H1 (cell line): Measurements from ENCODE around the gene SEMA7A. TPM values are rescaled to one million over a fixed set of nuclear protein-coding genes. Genes with fewer than 3 reads are reported as not detected.

Source experiments
- CTCF ChIA-PET: fragments of 300-600 bp; sonication (Branson Sonifier 250); formaldehyde crosslinking; loops from one replicate; lab custom pipeline; 2021; ENCODE audit not compliant: partially characterized antibody; lab: Charles Lee
- POLR2A ChIA-PET: fragments of 300-600 bp; sonication (Branson Sonifier 250); formaldehyde crosslinking; loops from one replicate; lab custom pipeline; 2021; ENCODE audit warnings: inconsistent platforms; ENCODE audit not compliant: partially characterized antibody; lab: Charles Lee
- DNase-seq, 2 experiments: peaks; one replicate each; pipeline versions ENCODE4 v3.0.0 to v3.0.0-alpha.2; 2010 to 2022; ENCODE audit warnings: low spot score in 2 of 2, low read depth in 1 of 2, mixed read lengths in 1 of 2
- FAIRE-seq: peaks from 2 replicates; lab custom pipeline; 2011; peaks lifted over from hg19 to GRCh38; lab: Jason Lieb, UNC
- H2AFZ ChIP-seq: 2 replicates; pipeline ENCODE4 v1.8.1; 2012; ENCODE audit warnings: low read length, inconsistent platforms
- H2AK5ac ChIP-seq: 2 replicates; pipeline ENCODE4 v1.6.1; 2013; ENCODE audit warnings: low read depth, low read length
- H2BK120ac ChIP-seq: replicated peaks from 2 replicates; pipeline ENCODE3; 2013; ENCODE audit warnings: low read depth, low read length, inconsistent platforms
- H2BK12ac ChIP-seq: 2 replicates; pipeline ENCODE4 v1.6.1; 2013; ENCODE audit warnings: low read depth, low read length
- H2BK15ac ChIP-seq: 2 replicates; pipeline ENCODE4 v1.6.1; 2013; ENCODE audit warnings: low read length
- H2BK20ac ChIP-seq: 2 replicates; pipeline ENCODE4 v1.6.1; 2013; ENCODE audit warnings: low read length
- H2BK5ac ChIP-seq: 2 replicates; pipeline ENCODE4 v1.6.1; 2013; ENCODE audit warnings: low read depth, low read length
- H3K14ac ChIP-seq: 2 replicates; pipeline ENCODE4 v1.6.1; 2013; ENCODE audit warnings: inconsistent platforms; ENCODE audit not compliant: insufficient read length
- H3K18ac ChIP-seq: 2 replicates; pipeline ENCODE4 v1.6.1; 2013; ENCODE audit warnings: low read length; ENCODE audit errors: extremely low read depth
- H3K23ac ChIP-seq: 2 replicates; pipeline ENCODE4 v1.6.1; 2013; ENCODE audit warnings: inconsistent platforms; ENCODE audit not compliant: insufficient read length
- H3K23me2 ChIP-seq: 2 replicates; pipeline ENCODE4 v1.6.1; 2013; ENCODE audit warnings: low read depth, low read length
- H3K27ac ChIP-seq: 2 replicates; pipeline ENCODE4 v1.6.1; 2011; ENCODE audit warnings: low read depth, low read length, inconsistent platforms
- H3K27me3 ChIP-seq, 4 experiments: replicated peaks in 1 of 4; 1 replicate in 1 of 4; 2 replicates in 3 of 4; pipeline versions ENCODE4 v1.6.1 to v1.8.1; 2011 to 2013; ENCODE audit warnings: low read length in 3 of 4, mild to moderate bottlenecking in 3 of 4, inconsistent platforms in 2 of 4, mixed read lengths in 2 of 4, moderate library complexity in 1 of 4; ENCODE audit not compliant: control insufficient read depth in 3 of 4, insufficient read depth in 3 of 4; ENCODE audit errors: extremely low read depth in 1 of 4
- H3K36me3 ChIP-seq, 4 experiments: 2 replicates each; pipeline versions ENCODE4 v1.6.1 to v1.8.1; 2011 to 2013; ENCODE audit warnings: mild to moderate bottlenecking in 4 of 4, low read length in 3 of 4, moderate library complexity in 2 of 4, control low read depth in 1 of 4, inconsistent platforms in 1 of 4; ENCODE audit not compliant: insufficient read depth in 4 of 4, control insufficient read depth in 2 of 4
- H3K4ac ChIP-seq: replicated peaks from 2 replicates; pipeline ENCODE3; 2013; ENCODE audit warnings: low read length, low read depth, mixed read lengths, inconsistent platforms; ENCODE audit not compliant: insufficient read length
- H3K4me1 ChIP-seq, 4 experiments: replicated peaks in 1 of 4; 1 replicate in 1 of 4; 2 replicates in 3 of 4; pipeline versions ENCODE4 v1.6.1 to v1.8.1; 2011 to 2013; ENCODE audit warnings: low read length in 3 of 4, inconsistent platforms in 2 of 4, mixed read lengths in 1 of 4; ENCODE audit not compliant: insufficient read depth in 4 of 4, control insufficient read depth in 3 of 4
- H3K4me2 ChIP-seq, 2 experiments: 2 replicates each; pipeline versions ENCODE4 v1.6.1 to v1.8.1; 2011 to 2013; ENCODE audit warnings: low read depth in 2 of 2, low read length in 2 of 2, control low read depth in 1 of 2, inconsistent platforms in 1 of 2, mild to moderate bottlenecking in 1 of 2; ENCODE audit not compliant: insufficient read depth in 1 of 2
- H3K4me3 ChIP-seq, 4 experiments: fragments of 200-600, 300-600 bp in 1 of 4; sonication (generic), shearing (Covaris generic), sonication (Bioruptor Twin) in 1 of 4; 2 replicates each; pipeline versions ENCODE4 v1.5.1 to v1.8.1; 2011 to 2016; ENCODE audit warnings: low read length in 4 of 4, low read depth in 3 of 4, control low read depth in 2 of 4, inconsistent platforms in 2 of 4, mild to moderate bottlenecking in 2 of 4, mixed read lengths in 1 of 4, moderate library complexity in 1 of 4; ENCODE audit not compliant: insufficient read depth in 2 of 4; ENCODE audit errors: extremely low read depth in 1 of 4
- H3K56ac ChIP-seq: replicated peaks from 2 replicates; pipeline ENCODE3; 2013; ENCODE audit warnings: low read depth, mild to moderate bottlenecking, mixed read lengths, low read length, inconsistent platforms; ENCODE audit not compliant: insufficient read length
- H3K79me1 ChIP-seq: 2 replicates; pipeline ENCODE4 v1.6.1; 2013; ENCODE audit warnings: low read depth, low read length, control low read depth
- H3K79me2 ChIP-seq, 2 experiments: 2 replicates each; pipeline versions ENCODE4 v1.6.1 to v1.8.1; 2012 to 2013; ENCODE audit warnings: low read length in 2 of 2, mild to moderate bottlenecking in 2 of 2, inconsistent platforms in 1 of 2; ENCODE audit not compliant: insufficient read depth in 2 of 2, control insufficient read depth in 1 of 2
- H3K9ac ChIP-seq, 4 experiments: replicated peaks in 1 of 4; 1 replicate in 1 of 4; 2 replicates in 3 of 4; pipeline versions ENCODE4 v1.6.1 to v1.8.1; 2011 to 2013; ENCODE audit warnings: low read depth in 3 of 4, low read length in 3 of 4, control low read depth in 2 of 4, mild to moderate bottlenecking in 2 of 4, moderate library complexity in 2 of 4, inconsistent platforms in 1 of 4; ENCODE audit errors: extremely low read depth in 1 of 4
- H3K9me3 ChIP-seq, 2 experiments: 2 replicates each; pipeline versions ENCODE4 v1.6.1 to v1.8.1; 2012 to 2013; ENCODE audit warnings: mild to moderate bottlenecking in 2 of 2, moderate library complexity in 2 of 2, control low read depth in 1 of 2, inconsistent platforms in 1 of 2, low read depth in 1 of 2, low read length in 1 of 2, mixed read lengths in 1 of 2; ENCODE audit not compliant: insufficient read depth in 2 of 2
- H4K20me1 ChIP-seq, 2 experiments: replicated peaks in 1 of 2; 2 replicates each; pipeline versions ENCODE3 to v1.8.1; 2011 to 2013; ENCODE audit warnings: inconsistent platforms in 2 of 2, low read length in 2 of 2, mild to moderate bottlenecking in 1 of 2; ENCODE audit not compliant: insufficient read depth in 2 of 2, control insufficient read depth in 1 of 2
- H4K5ac ChIP-seq: 2 replicates; pipeline ENCODE4 v1.6.1; 2013; ENCODE audit warnings: low read length, low read depth, mixed read lengths, inconsistent platforms; ENCODE audit not compliant: insufficient read length
- H4K8ac ChIP-seq: 2 replicates; pipeline ENCODE4 v1.8.0; 2013; ENCODE audit warnings: mild to moderate bottlenecking, moderate library complexity, low read length, inconsistent platforms; ENCODE audit not compliant: insufficient read depth; ENCODE audit errors: extremely low read depth
- H4K91ac ChIP-seq: replicated peaks from 2 replicates; pipeline ENCODE3; 2013; ENCODE audit warnings: low read length, mixed read lengths, inconsistent platforms; ENCODE audit not compliant: insufficient read length
- BACH1 ChIP-seq: IDR thresholded peaks from 2 replicates; pipeline ENCODE4 v1.6.1; 2012; ENCODE audit warnings: low read length, improper control_type of control experiment
- EGR1 ChIP-seq: IDR thresholded peaks from 2 replicates; pipeline ENCODE4 v1.6.1; 2011; ENCODE audit warnings: low read depth, low read length, borderline replicate concordance
- EP300 ChIP-seq, 2 experiments: IDR thresholded peaks; 1 replicate in 1 of 2; 2 replicates in 1 of 2; pipeline ENCODE4 v1.6.1; 2011 to 2012; ENCODE audit warnings: low read depth in 2 of 2, low read length in 2 of 2, mild to moderate bottlenecking in 2 of 2, borderline replicate concordance in 1 of 2, inconsistent platforms in 1 of 2, moderate library complexity in 1 of 2
- GABPA ChIP-seq: IDR thresholded peaks from 2 replicates; pipeline ENCODE4 v1.6.1; 2011; ENCODE audit warnings: mild to moderate bottlenecking, low read length, moderate library complexity, borderline replicate concordance; ENCODE audit not compliant: insufficient read depth
- HDAC6 ChIP-seq: IDR thresholded peaks from one replicate; pipeline ENCODE4 v1.7.1; 2012; ENCODE audit warnings: low read depth, mild to moderate bottlenecking, inconsistent platforms, low read length, moderate library complexity
- JUN ChIP-seq: IDR thresholded peaks from 2 replicates; pipeline ENCODE4 v1.6.1; 2011; ENCODE audit warnings: low read depth, mild to moderate bottlenecking, improper control_type of control experiment, low read length
- MAFK ChIP-seq: IDR thresholded peaks from 2 replicates; pipeline ENCODE4 v1.6.1; 2012; ENCODE audit warnings: low read depth, mild to moderate bottlenecking, improper control_type of control experiment, low read length
- POLR2A ChIP-seq, 2 experiments: IDR thresholded peaks; 1 replicate in 1 of 2; 2 replicates in 1 of 2; pipeline ENCODE4 v1.6.1; 2011; ENCODE audit warnings: low read depth in 2 of 2, low read length in 2 of 2, mild to moderate bottlenecking in 2 of 2; ENCODE audit errors: control extremely low read depth in 1 of 2
- POLR2AphosphoS5 ChIP-seq: IDR thresholded peaks from 2 replicates; pipeline ENCODE4 v1.6.1; 2011; ENCODE audit warnings: low read depth, low read length
- RFX5 ChIP-seq: IDR thresholded peaks from 2 replicates; pipeline ENCODE4 v1.6.1; 2011; ENCODE audit warnings: low read depth, low read length, improper control_type of control experiment, borderline replicate concordance
- SIRT6 ChIP-seq: IDR thresholded peaks from one replicate; pipeline ENCODE4 v1.7.1; 2012; ENCODE audit warnings: low read length, inconsistent platforms
- SIX5 ChIP-seq: IDR thresholded peaks from 2 replicates; pipeline ENCODE4 v1.6.1; 2011; ENCODE audit warnings: mild to moderate bottlenecking, low read depth, low read length
- SP4 ChIP-seq: IDR thresholded peaks from 2 replicates; pipeline ENCODE4 v1.6.1; 2012; ENCODE audit warnings: low read length, inconsistent platforms
- TAF7 ChIP-seq: optimal IDR thresholded peaks from 2 replicates; pipeline ENCODE3; 2011; ENCODE audit warnings: low read depth, mild to moderate bottlenecking, inconsistent platforms, low read length, moderate library complexity, borderline replicate concordance
- WGBS, 2 experiments: shearing (Covaris generic) in 1 of 2; methylation state at CpG; one replicate each; pipeline versions ENCODE4 v1.1.6 to v1.1.7; 2013 to 2015; ENCODE audit warnings: low lambda C conversion rate in 2 of 2, mixed read lengths in 2 of 2, inconsistent platforms in 1 of 2, low coverage in 1 of 2, missing lambda C conversion rate in 1 of 2; ENCODE audit not compliant: insufficient replicate concordance in 2 of 2, insufficient coverage in 1 of 2, insufficient read length in 1 of 2; ENCODE audit errors: extremely low coverage in 1 of 2, missing lambda C conversion rate in 1 of 2; 5-methylcytosine and 5-hydroxymethylcytosine counted together
- polyA plus RNA-seq, 7 experiments: library from polyadenylated mRNA; depleted of rRNA in 3 of 7; stranded (reverse) in 5 of 7; unstranded in 2 of 7; fragments of >200 nt in 5 of 7; fragments of 200-250 nt in 2 of 7; gene quantifications; 1 replicate in 5 of 7; 2 replicates in 1 of 7; 4 replicates in 1 of 7; pipeline versions ENCODE4 v1.2.1 to v1.2.3, GENCODE V29; 2011 to 2013; ENCODE audit warnings: missing spikeins in 2 of 7, mixed read lengths in 2 of 7
- total RNA-seq: library from RNA; stranded (reverse); fragmentation: NEBNext Ultra II Directional; extraction: Animal tissue kit (Norgen Biotek cat#: 25700); gene quantifications from 2 replicates; pipeline ENCODE4 v1.2.1, GENCODE V29; 2021

Gene SEMA7A
- total and polyA plus RNA-seq, 2 of the 8 experiments (the other 6 are each of a cell fraction or from before 2014, with no cell fraction given): 10.7 to 15.0 TPM

GRCh38 chr15:74422265-74422651 is 11.5 kb downstream of the SEMA7A start:
- H2BK20ac ChIP-seq: peak overlapping the region; percentile 21; the same call in 1 of the 2 replicates
- 72% methylated on average over 9 of the region's 9 CpGs; no CpG with 5 or more reads in 1 of the 2 experiments for WGBS, 2 experiments
- peak overlapping the region; percentile 100; the same call in 1 of the 2 replicates for H2BK15ac ChIP-seq
- H3K4me1 ChIP-seq: peaks cover 7 to 27% (median 20%) of the 10 kb centered on the region in 4 experiments
- no peak overlapping the region for H3K23ac ChIP-seq
- H3K9ac ChIP-seq: no peak overlapping the region
- no peak overlapping the region for H4K5ac ChIP-seq
- peak overlapping the region; percentile 78 for H4K91ac ChIP-seq
- no peak for DNase-seq
- CTCF ChIA-PET: interaction anchor here (1.2 to 41.3 kb wide), 5 partner anchors 9 to 43 kb away, joined by 3 to 1311 read pairs (median 11); partner anchors contain the start of gene CYP11A1
- TF ChIP-seq HDAC6 (no peak), EGR1 (no peak), TAF7 (no peak), MAFK (no peak), SIX5 (no peak), BACH1 (no peak), POLR2A (IDR thresholded peaks at IDR 0.05; ENCODE audit: control extremely low read depth in 1 of 2, low read depth in 2 of 2, low read length in 2 of 2) (no peak), RFX5 (no peak), JUN (no peak), EP300 (IDR thresholded peaks at IDR 0.05; ENCODE audit: borderline replicate concordance in 1 of 2, low read depth in 2 of 2, low read length in 2 of 2) (no peak), SP4 (no peak), POLR2AphosphoS5 (no peak), GABPA (no peak), SIRT6 (no peak)
- no peak overlapping the region for H3K27ac ChIP-seq
- no peak overlapping the region; a peak in 1 of 4 replicates for H3K4me2 ChIP-seq
- peak overlapping the region; percentile 84 for H2BK5ac ChIP-seq
- POLR2A ChIA-PET: interaction anchor here (0.6 to 2.1 kb wide), 3 partner anchors 10 to 128 kb away, joined by 3 to 8 read pairs (median 4); partner anchors contain the start of gene SEMA7A
- H3K4ac ChIP-seq: no peak overlapping the region
- H3K79me2 ChIP-seq: 0 out of 4 replicates have a peak, but pooled peaks cover 0 to 6% of the 10 kb centered on the region in 2 experiments
- H3K9me3 ChIP-seq: no peaks in the 10 kb centered on the region
- no peaks in the 10 kb centered on the region for H3K36me3 ChIP-seq
- peaks cover 9% of the 10 kb centered on the region for H3K79me1 ChIP-seq
- peaks cover 6 to 19% of the 10 kb centered on the region in 2 experiments for H4K20me1 ChIP-seq
- no peaks in the 10 kb centered on the region for H3K27me3 ChIP-seq
- FAIRE-seq: no peak
- H2BK12ac ChIP-seq: peak overlapping the region; percentile 71; the same call in 1 of the 2 replicates
- H3K18ac ChIP-seq: peak overlapping the region; percentile 48; the same call in 1 of the 2 replicates
- no peak overlapping the region for H3K4me3 ChIP-seq
- peak overlapping the region; percentile 28; the same call in 1 of the 2 replicates for H4K8ac ChIP-seq
- H2AK5ac ChIP-seq: peak overlapping the region; percentile 56
- peak overlapping the region; percentile 47 for H2BK120ac ChIP-seq
- H3K14ac ChIP-seq: no peak overlapping the region
- no peak overlapping the region for H3K56ac ChIP-seq
- no peaks in the 10 kb centered on the region for H3K23me2 ChIP-seq
- no peak overlapping the region for H2AFZ ChIP-seq
